ENCODE measurements around the gene PAX3.
"Not testable (repeated sequence)": the region's sequence is repeated elsewhere in the genome, so short reads cannot be mapped to it uniquely, and the experiment has no call there.

PAX3 gene

DNA sequence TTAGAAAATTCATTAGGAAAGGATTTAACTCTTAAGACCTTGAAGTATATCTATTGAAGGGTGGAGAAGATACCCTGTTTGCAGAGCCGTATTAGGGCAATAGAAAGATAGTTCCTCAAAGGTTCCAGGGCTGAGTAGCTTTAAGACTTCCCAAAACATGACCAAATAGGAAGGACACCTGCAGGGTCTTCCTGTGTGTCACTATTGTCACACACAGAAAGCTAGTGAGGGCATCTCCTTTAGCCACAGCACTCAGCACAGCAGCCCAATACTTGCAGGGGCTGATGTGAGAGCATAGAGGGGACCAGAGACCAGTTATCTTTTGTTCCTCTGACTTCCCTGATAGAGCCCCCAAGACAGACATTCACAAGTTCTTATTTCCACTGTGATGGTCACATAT, 93.7 kb downstream of the PAX3 start:
- no peak for DNase-seq

DNA sequence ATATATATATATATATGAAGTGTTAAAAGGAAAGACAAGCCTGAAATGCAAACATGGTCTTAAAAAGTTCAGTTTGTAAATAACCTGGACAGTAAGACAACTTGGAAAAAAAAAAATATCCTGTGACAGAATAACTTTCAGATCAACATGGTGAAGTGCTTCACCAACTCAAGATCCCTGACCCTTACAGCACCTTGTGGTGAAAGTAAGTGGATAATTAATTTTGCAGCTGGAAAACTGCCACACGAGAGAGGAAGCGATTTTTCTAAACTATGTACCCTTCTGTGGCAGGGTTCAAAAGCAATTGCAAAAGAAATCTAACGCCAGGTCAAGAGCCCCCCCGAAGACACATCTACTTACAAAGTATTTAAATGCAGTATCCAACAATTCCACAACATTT, 95.8 kb downstream of the PAX3 start:
- DNase-seq, result no peak

DNA sequence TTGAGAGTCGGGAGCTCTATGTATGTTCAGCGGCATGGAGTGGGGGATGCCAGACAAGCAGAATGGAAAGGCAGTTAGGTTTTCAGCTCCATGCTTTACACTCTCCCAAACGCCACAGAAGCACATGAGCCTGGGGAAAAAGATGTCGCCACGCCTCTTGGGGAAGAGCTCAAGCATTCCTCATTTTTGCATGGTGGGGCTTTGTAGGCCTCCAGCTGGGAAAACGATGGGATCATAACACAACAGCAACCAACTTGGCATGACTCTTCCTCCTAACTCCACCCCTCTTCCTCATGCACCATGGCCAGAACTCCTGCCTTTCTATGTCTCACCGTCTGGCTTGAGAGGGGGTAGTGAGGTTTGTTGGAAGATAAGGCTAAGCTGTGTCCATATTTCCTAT, 102.6 kb downstream of the PAX3 start:
- DNase-seq, result no peak

DNA sequence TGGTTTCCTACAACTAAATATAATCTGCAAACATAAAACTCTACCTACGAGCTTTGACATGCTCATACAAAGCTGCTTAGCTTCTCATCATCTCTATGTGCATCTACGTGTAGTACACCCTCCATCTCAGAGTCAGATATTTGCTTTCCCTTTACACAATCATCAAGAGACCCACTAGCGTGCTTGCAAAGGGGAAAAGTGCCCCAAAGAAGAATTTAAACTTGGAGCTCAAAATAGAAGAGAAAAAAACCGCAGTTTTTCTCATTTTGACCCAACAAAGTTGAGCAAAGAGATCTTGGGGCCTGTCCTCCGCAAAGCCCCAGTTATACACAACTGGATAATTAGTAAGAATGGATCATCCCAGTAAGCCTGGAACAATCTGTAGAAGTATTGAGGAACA, 104.1 kb downstream of the PAX3 start:
- no peak for DNase-seq

DNA sequence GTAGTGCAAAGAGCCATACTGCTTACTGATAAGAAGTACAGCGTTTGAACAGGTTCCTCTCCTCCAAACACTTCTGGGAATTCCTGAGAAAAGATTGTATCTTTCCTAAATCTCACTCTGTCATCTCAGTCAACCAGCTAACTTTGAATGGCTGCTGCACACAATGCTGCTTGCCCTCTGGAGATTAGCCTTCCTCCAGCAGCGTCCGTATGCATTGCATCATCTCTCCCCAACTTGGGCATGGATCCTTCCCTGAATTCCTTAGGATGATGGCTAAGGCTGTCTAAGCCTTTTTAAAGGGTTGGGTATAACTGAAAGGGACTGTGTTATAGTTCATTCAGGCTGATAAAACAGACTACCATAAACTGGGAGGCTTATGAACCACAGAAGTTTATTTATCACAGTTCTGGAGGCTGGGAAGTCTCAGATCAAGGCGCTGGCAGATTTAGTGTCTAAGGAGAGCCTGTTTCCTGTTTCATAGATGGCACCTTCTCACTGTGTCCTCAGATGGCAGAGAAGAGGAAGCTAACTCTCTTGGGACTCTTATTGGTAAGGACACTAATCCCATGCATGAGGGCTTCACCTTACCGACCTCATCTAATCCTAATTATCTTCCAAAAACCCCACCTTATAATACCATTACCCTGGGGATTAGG, 105.3 kb downstream of the PAX3 start:
- DNase-seq, result no peak

- DNase-seq, result no peak
These were observed 118.2 kb downstream of the PAX3 start for GRCh38 chr2:222180619-222181018.

DNA sequence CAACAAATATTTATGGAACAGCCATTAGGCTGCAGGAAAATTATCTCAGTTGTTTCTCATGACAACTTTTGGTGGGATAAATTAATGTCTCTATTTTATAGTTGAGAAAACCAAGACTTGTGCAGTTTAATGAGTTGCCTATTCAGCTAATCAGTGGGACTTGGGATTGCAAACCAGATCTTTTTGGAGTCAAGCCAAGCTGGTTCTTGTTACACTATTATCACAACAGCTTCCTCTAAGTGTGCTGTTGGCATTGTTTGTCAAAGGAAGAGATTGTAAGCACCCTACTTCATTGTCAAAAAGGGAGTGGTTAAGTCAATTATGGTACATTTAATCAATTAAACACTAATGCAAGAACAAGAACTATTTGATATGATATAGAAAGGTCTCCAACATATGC, 119.2 kb downstream of the PAX3 start:
- DNase-seq, result no peak

GRCh38 chr2:222178450-222178849, 120.3 kb downstream of the PAX3 start:
- no peak for DNase-seq

GRCh38 chr2:222176890-222177289, 121.9 kb downstream of the PAX3 start:
- DNase-seq, result no peak

GRCh38 chr2:222174450-222174849, 124.3 kb downstream of the PAX3 start:
- DNase-seq, result no peak

- no peak for DNase-seq
These were observed 129.5 kb downstream of the PAX3 start for GRCh38 chr2:222169346-222169745.

GRCh38 chr2:222167762-222168161, 131.0 kb downstream of the PAX3 start:
- no peak for DNase-seq

DNA sequence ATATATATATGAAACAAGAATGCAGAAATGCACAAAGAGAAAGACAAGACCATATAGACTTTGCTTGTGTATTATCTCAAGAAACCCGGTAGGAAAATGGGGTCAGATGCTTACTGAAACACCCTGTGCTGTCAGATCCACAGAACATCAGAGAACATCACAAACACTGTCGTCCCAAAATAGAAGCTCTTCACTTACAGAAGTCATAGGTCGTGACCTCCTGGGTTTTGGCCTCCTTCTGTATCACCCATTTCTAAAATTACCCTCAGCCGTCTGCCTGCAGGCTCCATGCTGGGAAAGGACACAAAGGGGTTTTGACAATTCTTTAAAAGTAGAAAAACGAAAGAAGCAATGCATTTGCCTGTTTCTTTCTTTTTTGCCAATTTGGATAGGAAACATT, 137.9 kb downstream of the PAX3 start:
- no peak for DNase-seq

GRCh38 chr2:222160125-222160524, 138.7 kb downstream of the PAX3 start:
- DNase-seq, result no peak

GRCh38 chr2:222159221-222159620, 139.6 kb downstream of the PAX3 start:
- no peak for DNase-seq

GRCh38 chr2:222155003-222155664, 143.7 kb downstream of the PAX3 start:
- DNase-seq, result not testable (repeated sequence)

Measured in femur (tissue), 1 donor.